HTERT RPE-1 (cell line): ENCODE measurements around the gene CHST4.
"Not testable (repeated sequence)": the region's sequence is repeated elsewhere in the genome, so short reads cannot be mapped to it uniquely, and the experiment has no call there.

Experiments
- in situ Hi-C: fragments of 300-500 bp; cut with MboI; formaldehyde crosslinking; loops from 4 replicates; pipeline ENCODE4 v1.14.3; 2020; ENCODE audit warnings: low sequenced_read_pairs

The CHST4 gene

DNA sequence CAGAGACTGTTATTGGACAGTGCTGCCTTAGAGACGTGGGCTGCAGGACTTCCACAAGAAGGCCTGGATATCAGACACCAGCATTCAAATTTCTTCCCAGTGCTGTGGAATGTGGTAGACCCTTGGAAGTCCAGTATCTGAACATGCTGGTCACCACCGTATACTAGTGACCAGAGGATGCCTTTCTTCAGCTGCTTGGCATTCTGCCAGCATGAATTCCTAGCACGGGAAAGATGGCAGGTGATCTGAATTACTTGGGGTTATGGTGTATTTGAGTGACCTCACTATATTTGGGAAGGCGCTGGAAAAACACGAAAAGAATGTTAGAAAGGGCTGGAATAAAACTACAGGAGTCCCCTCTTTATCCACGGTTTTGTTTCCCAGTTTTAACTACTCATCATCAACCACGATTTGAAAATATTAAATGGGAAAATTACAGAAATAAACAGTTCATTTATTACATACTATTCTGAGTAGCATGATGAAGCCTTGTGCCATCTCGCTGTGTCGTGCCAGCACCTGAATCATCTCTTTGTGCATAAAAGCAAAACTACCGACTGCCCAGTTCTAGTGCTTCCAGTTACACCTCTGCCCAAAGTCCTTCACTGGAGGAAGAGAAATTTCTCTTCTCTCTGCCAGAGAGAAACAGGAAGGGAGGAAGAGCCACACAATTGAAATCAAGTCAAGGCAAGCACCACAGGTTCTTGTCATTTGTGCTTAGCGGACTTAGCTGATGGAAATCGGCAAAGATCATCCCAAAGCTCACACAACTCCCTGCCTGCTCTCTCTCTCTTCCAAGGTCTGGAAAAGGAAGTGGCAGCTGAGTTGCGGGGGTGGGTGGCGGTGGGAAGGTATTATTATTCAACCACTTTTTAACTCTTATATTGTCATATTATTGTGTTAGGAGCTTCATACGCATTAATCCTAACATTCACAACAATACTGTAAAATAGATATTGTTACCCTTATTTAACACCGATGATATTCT, 1.4 kb upstream of the CHST4 start:
- in situ Hi-C loops: no loop called here

GRCh38 chr16:71528257-71528656, 2.0 kb downstream of the CHST4 start:
- in situ Hi-C loops: no loop called here

- in situ Hi-C loops: no loop called here
Observed at GRCh38 chr16:71528863-71529262, 2.6 kb downstream of the CHST4 start.

- in situ Hi-C loops: no loop called here
Observed at GRCh38 chr16:71532366-71532765, 6.1 kb downstream of the CHST4 start.

DNA sequence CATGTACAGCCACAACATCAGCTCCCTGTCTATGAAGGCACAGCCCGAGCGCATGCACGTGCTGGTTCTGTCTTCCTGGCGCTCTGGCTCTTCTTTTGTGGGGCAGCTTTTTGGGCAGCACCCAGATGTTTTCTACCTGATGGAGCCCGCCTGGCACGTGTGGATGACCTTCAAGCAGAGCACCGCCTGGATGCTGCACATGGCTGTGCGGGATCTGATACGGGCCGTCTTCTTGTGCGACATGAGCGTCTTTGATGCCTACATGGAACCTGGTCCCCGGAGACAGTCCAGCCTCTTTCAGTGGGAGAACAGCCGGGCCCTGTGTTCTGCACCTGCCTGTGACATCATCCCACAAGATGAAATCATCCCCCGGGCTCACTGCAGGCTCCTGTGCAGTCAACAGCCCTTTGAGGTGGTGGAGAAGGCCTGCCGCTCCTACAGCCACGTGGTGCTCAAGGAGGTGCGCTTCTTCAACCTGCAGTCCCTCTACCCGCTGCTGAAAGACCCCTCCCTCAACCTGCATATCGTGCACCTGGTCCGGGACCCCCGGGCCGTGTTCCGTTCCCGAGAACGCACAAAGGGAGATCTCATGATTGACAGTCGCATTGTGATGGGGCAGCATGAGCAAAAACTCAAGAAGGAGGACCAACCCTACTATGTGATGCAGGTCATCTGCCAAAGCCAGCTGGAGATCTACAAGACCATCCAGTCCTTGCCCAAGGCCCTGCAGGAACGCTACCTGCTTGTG, 10.7 kb downstream of the CHST4 start:
- in situ Hi-C loops: no loop called here

DNA sequence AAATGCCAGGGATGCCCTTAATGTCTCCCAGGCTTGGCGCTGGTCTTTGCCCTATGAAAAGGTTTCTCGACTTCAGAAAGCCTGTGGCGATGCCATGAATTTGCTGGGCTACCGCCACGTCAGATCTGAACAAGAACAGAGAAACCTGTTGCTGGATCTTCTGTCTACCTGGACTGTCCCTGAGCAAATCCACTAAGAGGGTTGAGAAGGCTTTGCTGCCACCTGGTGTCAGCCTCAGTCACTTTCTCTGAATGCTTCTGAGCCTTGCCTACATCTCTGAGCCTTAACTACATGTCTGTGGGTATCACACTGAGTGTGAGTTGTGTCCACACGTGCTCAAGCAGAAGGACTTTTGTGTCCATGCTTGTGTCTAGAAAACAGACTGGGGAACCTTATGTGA, 11.4 kb downstream of the CHST4 start:
- in situ Hi-C loops: no loop called here

GRCh38 chr16:71542377-71542776, 16.2 kb downstream of the CHST4 start:
- in situ Hi-C loops: no loop called here

GRCh38 chr16:71547168-71547567, 20.9 kb downstream of the CHST4 start:
- in situ Hi-C loops: no loop called here

DNA sequence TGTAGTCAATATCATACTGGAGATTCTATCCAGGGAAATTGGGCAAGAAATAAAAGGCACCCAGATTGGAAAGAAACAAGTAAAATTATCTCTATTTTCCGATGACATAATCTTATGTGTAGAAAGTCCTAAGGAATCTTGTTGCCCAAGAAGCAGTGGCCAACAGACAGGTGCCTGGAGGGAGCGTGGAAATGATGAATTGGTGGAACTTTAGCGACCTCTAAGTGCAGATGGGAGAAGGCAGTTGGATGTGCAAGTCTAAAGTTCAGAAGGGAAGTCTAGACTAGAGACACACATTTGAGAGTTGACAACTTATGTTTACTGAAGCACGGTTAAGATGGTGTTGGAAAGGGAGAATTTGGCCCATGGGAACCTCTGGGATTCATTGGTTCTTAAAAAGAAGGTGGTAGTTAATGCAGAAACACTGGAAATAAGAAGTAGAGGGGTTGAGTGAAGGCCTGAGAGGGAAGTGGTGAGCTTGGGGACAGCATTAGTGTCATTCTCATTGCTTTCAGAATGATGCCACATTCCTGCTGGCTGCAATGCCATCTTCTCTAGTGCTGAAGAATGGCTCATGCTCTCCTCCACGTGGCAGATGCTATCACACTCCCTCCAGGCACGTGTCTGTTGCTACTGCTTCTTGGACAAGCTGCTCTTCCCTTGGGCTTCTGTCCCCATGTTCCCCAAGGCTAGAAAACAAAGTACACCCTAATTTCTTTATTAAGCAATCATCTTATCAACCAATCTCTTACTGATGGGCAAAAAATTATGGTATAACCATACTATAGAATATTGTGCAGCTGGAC, 26.7 kb downstream of the CHST4 start:
- in situ Hi-C loops: no loop called here

- in situ Hi-C loops: no loop called here
Observed at GRCh38 chr16:71555230-71555891, 29.1 kb downstream of the CHST4 start.

DNA sequence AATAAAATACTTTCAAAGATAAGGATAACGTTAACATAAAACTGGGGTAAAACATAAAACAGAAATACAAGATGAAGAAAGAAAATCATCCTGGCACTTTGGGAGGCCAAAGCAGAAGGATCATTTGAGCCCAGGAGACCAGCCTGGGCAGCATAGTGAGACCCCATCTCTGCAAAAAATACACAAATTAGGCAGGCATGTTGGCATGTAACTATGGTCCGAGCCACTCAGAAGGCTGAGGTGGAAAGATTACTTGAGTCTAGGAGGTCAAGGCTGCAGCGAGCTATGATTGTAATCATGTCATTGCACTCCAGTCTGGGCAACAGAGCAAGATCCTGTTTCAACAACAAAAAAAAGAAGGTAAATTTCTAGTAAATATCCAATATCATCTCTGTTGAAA, 31.1 kb downstream of the CHST4 start:
- in situ Hi-C loops: no loop called here

GRCh38 chr16:71557954-71558582, 31.8 kb downstream of the CHST4 start:
- in situ Hi-C loops: no loop called here

DNA sequence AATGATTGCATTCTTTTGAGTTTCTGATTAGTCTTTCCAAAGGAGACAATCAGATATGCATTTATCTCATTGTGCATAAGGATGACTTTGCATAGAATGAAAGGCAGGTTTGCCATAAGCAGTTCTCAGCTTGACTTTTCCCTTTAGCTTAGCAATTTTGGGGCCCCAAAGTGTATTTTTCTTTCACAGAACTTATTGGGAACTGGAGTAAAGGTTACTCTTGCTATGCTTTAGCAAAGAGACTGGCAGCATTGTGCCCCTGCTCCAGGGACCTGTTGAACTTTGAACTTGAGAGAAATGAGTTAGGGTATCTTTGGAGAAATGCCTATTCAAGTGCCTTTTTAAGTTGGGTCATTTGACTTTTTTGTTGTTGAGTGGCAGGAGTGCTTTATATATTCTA, 33.6 kb downstream of the CHST4 start:
- in situ Hi-C loops: no loop called here

DNA sequence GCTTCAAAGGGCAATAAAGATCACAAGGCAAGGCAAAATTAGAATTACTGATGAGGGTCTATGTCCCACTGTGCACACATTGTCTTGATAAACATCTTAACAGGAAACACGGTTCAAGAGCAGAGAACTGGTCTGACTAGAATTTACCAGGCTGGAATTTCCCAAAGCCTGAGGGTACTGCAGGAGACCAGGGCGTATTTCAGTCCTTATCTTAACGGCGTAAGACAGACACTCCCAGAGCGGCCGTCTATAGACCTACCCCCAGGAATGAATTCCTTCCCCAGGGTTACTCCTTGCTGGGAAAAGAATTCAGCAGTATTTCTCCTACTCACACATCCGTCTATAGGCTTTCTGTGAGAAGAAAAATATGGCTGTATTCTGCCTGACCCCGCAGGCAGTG, 35.7 kb downstream of the CHST4 start:
- in situ Hi-C loops: not testable (repeated sequence)

GRCh38 chr16:71562552-71562951, 36.3 kb downstream of the CHST4 start:
- in situ Hi-C loops: no loop called here

DNA sequence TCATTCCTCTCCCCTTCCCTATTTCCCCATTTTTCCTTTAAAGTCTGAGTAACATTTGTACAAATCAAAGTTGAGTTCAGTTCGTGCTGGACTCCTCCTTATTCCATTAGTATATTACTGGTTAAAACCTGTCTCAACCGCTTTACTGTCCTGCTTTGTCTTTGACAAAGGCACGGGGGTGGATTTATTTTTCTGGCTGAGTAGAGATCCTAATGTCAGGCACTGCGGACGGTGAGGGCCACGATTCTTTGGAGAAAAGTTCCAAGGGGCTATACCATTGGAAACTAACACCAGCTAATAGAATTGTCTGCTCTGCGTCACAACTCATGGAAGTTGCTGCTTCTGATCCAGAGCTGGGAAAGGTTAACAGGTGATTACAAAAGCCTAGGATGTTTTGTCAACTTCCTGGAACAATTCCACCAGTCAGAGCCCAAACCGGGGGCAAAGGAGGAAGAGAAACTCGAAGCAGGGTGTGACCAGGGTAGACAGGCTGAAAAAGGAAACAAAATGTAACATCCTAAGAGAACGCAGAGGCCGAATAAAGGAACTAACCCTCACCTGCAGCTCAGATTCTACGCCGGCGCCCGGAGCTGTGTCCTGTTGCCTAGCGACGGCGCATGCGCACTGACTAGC, 38.2 kb downstream of the CHST4 start:
- in situ Hi-C loops: no loop called here

DNA sequence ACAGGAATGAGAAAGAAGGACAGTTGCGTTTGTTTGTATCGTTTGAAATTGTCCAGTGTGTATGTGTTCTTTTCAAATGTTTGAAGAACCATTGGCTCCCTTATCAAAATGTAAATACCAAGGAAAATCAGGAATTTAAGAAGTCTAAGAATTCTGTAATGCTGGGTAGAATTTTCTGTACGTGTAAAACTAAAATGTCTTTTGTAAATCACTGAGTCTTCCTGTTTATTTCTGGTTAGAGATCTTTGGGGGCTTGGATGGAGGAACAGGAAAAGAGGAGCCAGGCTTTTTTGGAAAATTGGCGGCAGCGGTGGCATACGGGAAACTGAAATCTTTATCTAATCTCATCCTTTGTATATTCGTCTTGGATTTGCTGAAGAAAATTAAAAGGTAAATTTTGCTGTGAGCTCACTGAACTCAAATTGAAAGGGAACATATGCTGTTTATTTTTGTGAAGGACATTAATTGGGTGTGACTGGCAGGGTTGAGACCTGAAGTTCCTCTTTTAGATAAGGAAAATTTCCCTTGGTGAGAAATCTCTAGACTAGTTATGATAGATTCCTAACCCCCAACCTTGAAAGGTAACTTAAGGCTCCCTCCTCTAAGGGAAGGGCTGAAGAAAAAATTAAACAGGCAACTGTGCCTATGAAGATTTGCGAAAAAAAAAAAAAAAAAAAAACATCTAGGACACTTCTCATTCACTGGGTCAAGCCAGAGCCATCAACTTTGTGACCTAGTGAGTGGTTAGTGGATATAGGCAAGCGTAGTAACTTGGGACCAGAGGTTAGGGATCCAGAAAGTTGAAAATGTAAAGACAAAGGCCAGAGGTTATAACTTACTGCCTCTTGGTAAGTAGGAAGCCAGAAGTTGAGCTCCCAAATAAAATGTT, 39.8 kb downstream of the CHST4 start:
- in situ Hi-C loops: no loop called here

- in situ Hi-C loops: no loop called here
Observed at GRCh38 chr16:71567931-71568330, 41.7 kb downstream of the CHST4 start.

DNA sequence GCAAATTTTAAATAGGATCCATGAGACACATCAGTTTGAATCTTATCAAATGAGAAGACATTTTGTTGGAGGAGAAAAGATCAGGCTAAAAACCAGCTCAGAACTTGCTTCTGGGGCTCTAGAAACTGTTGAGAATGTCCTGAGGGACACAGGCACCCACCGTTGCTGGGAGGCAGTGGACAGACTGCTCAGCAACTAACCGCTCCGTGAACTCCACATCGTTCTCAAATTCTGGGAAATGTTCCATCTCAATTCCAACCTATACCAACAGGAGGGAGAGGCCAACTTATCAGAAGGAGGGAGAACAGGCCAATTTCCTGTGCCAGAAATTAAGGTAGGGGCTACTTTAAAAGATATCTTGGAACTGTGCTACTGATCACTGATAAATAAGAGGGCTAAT, 42.3 kb downstream of the CHST4 start:
- in situ Hi-C loops: no loop called here
